WTC11 (cell line): ENCODE measurements around the gene CPT1C. TPM values are rescaled to one million over a fixed set of nuclear protein-coding genes. Genes with fewer than 3 reads are reported as not detected.

Source experiments
- ATAC-seq: fragments of 200-7000 bp; cut with Tn5 transposase; 2 replicates; pipeline ENCODE4 v1.10.0; 2021; ENCODE audit warnings: mild to moderate bottlenecking, moderate library complexity
- CTCF ChIA-PET: fragments of 300-600 bp; sonication (Branson Sonifier 250); formaldehyde crosslinking; loops from one replicate; lab custom pipeline; 2021; ENCODE audit warnings: antibody characterized with exemption; lab: Charles Lee
- POLR2A ChIA-PET: fragments of 350-600 bp; sonication (Branson Sonifier 250); formaldehyde crosslinking; loops from one replicate; lab custom pipeline; 2021; ENCODE audit warnings: antibody characterized with exemption; lab: Charles Lee
- DNase-seq: peaks from one replicate; pipeline ENCODE4 v3.0.0; 2021; ENCODE audit warnings: low spot score
- H3K27ac Mint-ChIP-seq: 2 replicates; pipeline ENCODE4 v1.8.0; 2021; ENCODE audit warnings: mixed read lengths
- H3K27me3 Mint-ChIP-seq: 2 replicates; pipeline ENCODE4 v1.8.0; 2021; ENCODE audit warnings: low read depth, mild to moderate bottlenecking, moderate library complexity, mixed read lengths
- H3K36me3 Mint-ChIP-seq: 2 replicates; pipeline ENCODE4 v1.8.0; 2021; ENCODE audit warnings: mixed read lengths
- H3K4me1 Mint-ChIP-seq: 2 replicates; pipeline ENCODE4 v1.8.0; 2022; ENCODE audit warnings: mixed read lengths
- H3K4me3 Mint-ChIP-seq: 2 replicates; pipeline ENCODE4 v1.8.0; 2021; ENCODE audit warnings: mild to moderate bottlenecking, moderate library complexity, mixed read lengths
- H3K9me3 Mint-ChIP-seq: 2 replicates; pipeline ENCODE4 v1.8.0; 2021; ENCODE audit warnings: mixed read lengths
- ATF1 ChIP-seq: sonication (generic); formaldehyde crosslinking; IDR thresholded peaks from 2 replicates; pipeline ENCODE4 v1.8.1; 2023; ENCODE audit warnings: mild to moderate bottlenecking, moderate library complexity, missing genetic modification reagents
- ATF6 ChIP-seq: sonication (generic); formaldehyde crosslinking; IDR thresholded peaks from 2 replicates; pipeline ENCODE4 v1.8.1; 2023; ENCODE audit warnings: mild to moderate bottlenecking, missing genetic modification reagents
- CBFB ChIP-seq: sonication (generic); formaldehyde crosslinking; IDR thresholded peaks from 2 replicates; pipeline ENCODE4 v1.8.1; 2022; ENCODE audit warnings: mild to moderate bottlenecking, low read depth, missing genetic modification reagents
- ELF4 ChIP-seq: sonication (generic); formaldehyde crosslinking; IDR thresholded peaks from 2 replicates; pipeline ENCODE4 v1.8.1; 2022; ENCODE audit warnings: low read depth, mild to moderate bottlenecking, moderate library complexity, missing genetic modification reagents
- FOXK1 ChIP-seq: sonication (generic); formaldehyde crosslinking; IDR thresholded peaks from 2 replicates; pipeline ENCODE4 v1.8.0; 2022; ENCODE audit warnings: mild to moderate bottlenecking, moderate library complexity, missing genetic modification reagents
- FOXP1 ChIP-seq: sonication (generic); formaldehyde crosslinking; IDR thresholded peaks from 2 replicates; pipeline ENCODE4 v1.8.0; 2022; ENCODE audit warnings: missing genetic modification reagents, mild to moderate bottlenecking, moderate library complexity, borderline replicate concordance
- GRHL2 ChIP-seq: fragments of 250-450 bp; sonication (Bioruptor Pico); IDR thresholded peaks from 2 replicates; pipeline ENCODE4 v1.8.0; 2022; ENCODE audit warnings: mild to moderate bottlenecking, moderate library complexity; ENCODE audit not compliant: insufficient replicate concordance, severe bottlenecking
- HMGA2 ChIP-seq: fragments of 250-450 bp; sonication (Bioruptor Pico); IDR thresholded peaks from 2 replicates; pipeline ENCODE4 v1.4.0; 2021; ENCODE audit warnings: mild to moderate bottlenecking, moderate library complexity
- JUN ChIP-seq: sonication (generic); formaldehyde crosslinking; IDR thresholded peaks from 2 replicates; pipeline ENCODE4 v1.8.0; 2023; ENCODE audit warnings: mild to moderate bottlenecking, missing genetic modification reagents
- NFE2L1 ChIP-seq: sonication (generic); formaldehyde crosslinking; IDR thresholded peaks from 2 replicates; pipeline ENCODE4 v1.8.1; 2023; ENCODE audit warnings: missing genetic modification reagents
- NR2C2 ChIP-seq: sonication (generic); formaldehyde crosslinking; IDR thresholded peaks from 2 replicates; pipeline ENCODE4 v1.8.0; 2022; ENCODE audit warnings: mild to moderate bottlenecking, missing genetic modification reagents
- SP1 ChIP-seq: sonication (generic); formaldehyde crosslinking; conservative IDR thresholded peaks from 2 replicates; pipeline ENCODE4 v1.8.1; 2022; ENCODE audit warnings: missing genetic modification reagents
- TEAD1 ChIP-seq: sonication (generic); formaldehyde crosslinking; IDR thresholded peaks from 2 replicates; pipeline ENCODE4 v1.8.0; 2022; ENCODE audit warnings: mild to moderate bottlenecking, missing genetic modification reagents
- ZBTB21 ChIP-seq: sonication (generic); formaldehyde crosslinking; IDR thresholded peaks from 2 replicates; pipeline ENCODE4 v1.8.1; 2023; ENCODE audit warnings: mild to moderate bottlenecking, missing genetic modification reagents, borderline replicate concordance
- ZNF219 ChIP-seq: sonication (generic); formaldehyde crosslinking; IDR thresholded peaks from 2 replicates; pipeline ENCODE4 v1.8.0; 2023; ENCODE audit warnings: missing genetic modification reagents, mild to moderate bottlenecking, borderline replicate concordance
- ZNF232 ChIP-seq: sonication (generic); formaldehyde crosslinking; IDR thresholded peaks from 2 replicates; pipeline ENCODE4 v1.8.0; 2022; ENCODE audit warnings: mild to moderate bottlenecking, missing genetic modification reagents
- ZNF416 ChIP-seq: fragments of 250-450 bp; sonication (Bioruptor Pico); IDR thresholded peaks from 2 replicates; pipeline ENCODE4 v1.9.0; 2021; ENCODE audit warnings: mild to moderate bottlenecking, inconsistent platforms
- total RNA-seq: library from RNA; stranded (reverse); gene quantifications from 3 replicates; pipeline ENCODE4 v1.2.3, GENCODE V29; 2021
- TF ChIP-seq, protein P1 (sequence below): fragments of 200-600 bp; IDR thresholded peaks from 2 replicates; pipeline ENCODE4 v1.8.0; 2022; ENCODE audit warnings: antibody characterized with exemption
- TF ChIP-seq, protein P2 (sequence below): fragments of 250-450 bp; sonication (Bioruptor Pico); IDR thresholded peaks from 2 replicates; pipeline ENCODE4 v1.9.0; 2021; ENCODE audit warnings: mild to moderate bottlenecking, borderline replicate concordance
- TF ChIP-seq, protein P3 (sequence below): sonication (generic); formaldehyde crosslinking; IDR thresholded peaks from 2 replicates; pipeline ENCODE4 v1.8.1; 2022; ENCODE audit warnings: low read depth, mild to moderate bottlenecking, moderate library complexity, missing genetic modification reagents, borderline replicate concordance
- TF ChIP-seq, protein P4 (sequence below): sonication (generic); formaldehyde crosslinking; IDR thresholded peaks from 2 replicates; pipeline ENCODE4 v1.8.0; 2023; ENCODE audit warnings: missing genetic modification reagents, mild to moderate bottlenecking, borderline replicate concordance

CPT1C gene
- total RNA-seq, 1 experiment from 2014 or later = 74.6 TPM

GRCh38 chr19:49672131-49672919 lies 18.6 kb upstream of the CPT1C start (continued):
- TF ChIP-seq, protein P1, sequence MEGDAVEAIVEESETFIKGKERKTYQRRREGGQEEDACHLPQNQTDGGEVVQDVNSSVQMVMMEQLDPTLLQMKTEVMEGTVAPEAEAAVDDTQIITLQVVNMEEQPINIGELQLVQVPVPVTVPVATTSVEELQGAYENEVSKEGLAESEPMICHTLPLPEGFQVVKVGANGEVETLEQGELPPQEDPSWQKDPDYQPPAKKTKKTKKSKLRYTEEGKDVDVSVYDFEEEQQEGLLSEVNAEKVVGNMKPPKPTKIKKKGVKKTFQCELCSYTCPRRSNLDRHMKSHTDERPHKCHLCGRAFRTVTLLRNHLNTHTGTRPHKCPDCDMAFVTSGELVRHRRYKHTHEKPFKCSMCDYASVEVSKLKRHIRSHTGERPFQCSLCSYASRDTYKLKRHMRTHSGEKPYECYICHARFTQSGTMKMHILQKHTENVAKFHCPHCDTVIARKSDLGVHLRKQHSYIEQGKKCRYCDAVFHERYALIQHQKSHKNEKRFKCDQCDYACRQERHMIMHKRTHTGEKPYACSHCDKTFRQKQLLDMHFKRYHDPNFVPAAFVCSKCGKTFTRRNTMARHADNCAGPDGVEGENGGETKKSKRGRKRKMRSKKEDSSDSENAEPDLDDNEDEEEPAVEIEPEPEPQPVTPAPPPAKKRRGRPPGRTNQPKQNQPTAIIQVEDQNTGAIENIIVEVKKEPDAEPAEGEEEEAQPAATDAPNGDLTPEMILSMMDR = peak; percentile 92
- no peak for TF ChIP-seq ZBTB21 (CRISPR knock-in tag)
- TF ChIP-seq SP1 = 0 out of 2 replicates have a peak, but pooled peaks have one; percentile 43
- TF ChIP-seq ZNF416 (CRISPR knock-in tag) = 0 out of 2 replicates have a peak, but pooled peaks have one; percentile 7
- TF ChIP-seq CBFB = no peak
- no peak for TF ChIP-seq ELF4 (CRISPR knock-in tag)
- no peak for TF ChIP-seq ZNF232 (CRISPR knock-in tag)
- TF ChIP-seq ATF6 (CRISPR knock-in tag) = no peak
- TF ChIP-seq HMGA2 = no peak
- TF ChIP-seq, protein P2, sequence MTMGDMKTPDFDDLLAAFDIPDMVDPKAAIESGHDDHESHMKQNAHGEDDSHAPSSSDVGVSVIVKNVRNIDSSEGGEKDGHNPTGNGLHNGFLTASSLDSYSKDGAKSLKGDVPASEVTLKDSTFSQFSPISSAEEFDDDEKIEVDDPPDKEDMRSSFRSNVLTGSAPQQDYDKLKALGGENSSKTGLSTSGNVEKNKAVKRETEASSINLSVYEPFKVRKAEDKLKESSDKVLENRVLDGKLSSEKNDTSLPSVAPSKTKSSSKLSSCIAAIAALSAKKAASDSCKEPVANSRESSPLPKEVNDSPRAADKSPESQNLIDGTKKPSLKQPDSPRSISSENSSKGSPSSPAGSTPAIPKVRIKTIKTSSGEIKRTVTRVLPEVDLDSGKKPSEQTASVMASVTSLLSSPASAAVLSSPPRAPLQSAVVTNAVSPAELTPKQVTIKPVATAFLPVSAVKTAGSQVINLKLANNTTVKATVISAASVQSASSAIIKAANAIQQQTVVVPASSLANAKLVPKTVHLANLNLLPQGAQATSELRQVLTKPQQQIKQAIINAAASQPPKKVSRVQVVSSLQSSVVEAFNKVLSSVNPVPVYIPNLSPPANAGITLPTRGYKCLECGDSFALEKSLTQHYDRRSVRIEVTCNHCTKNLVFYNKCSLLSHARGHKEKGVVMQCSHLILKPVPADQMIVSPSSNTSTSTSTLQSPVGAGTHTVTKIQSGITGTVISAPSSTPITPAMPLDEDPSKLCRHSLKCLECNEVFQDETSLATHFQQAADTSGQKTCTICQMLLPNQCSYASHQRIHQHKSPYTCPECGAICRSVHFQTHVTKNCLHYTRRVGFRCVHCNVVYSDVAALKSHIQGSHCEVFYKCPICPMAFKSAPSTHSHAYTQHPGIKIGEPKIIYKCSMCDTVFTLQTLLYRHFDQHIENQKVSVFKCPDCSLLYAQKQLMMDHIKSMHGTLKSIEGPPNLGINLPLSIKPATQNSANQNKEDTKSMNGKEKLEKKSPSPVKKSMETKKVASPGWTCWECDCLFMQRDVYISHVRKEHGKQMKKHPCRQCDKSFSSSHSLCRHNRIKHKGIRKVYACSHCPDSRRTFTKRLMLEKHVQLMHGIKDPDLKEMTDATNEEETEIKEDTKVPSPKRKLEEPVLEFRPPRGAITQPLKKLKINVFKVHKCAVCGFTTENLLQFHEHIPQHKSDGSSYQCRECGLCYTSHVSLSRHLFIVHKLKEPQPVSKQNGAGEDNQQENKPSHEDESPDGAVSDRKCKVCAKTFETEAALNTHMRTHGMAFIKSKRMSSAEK = no peak
- TF ChIP-seq ZNF219 (CRISPR knock-in tag) = no peak
- no peak for TF ChIP-seq NR2C2
- TF ChIP-seq, protein P3, sequence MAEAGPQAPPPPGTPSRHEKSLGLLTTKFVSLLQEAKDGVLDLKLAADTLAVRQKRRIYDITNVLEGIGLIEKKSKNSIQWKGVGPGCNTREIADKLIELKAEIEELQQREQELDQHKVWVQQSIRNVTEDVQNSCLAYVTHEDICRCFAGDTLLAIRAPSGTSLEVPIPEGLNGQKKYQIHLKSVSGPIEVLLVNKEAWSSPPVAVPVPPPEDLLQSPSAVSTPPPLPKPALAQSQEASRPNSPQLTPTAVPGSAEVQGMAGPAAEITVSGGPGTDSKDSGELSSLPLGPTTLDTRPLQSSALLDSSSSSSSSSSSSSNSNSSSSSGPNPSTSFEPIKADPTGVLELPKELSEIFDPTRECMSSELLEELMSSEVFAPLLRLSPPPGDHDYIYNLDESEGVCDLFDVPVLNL = no peak
- no peak; the same call in 1 of the 2 replicates for TF ChIP-seq FOXK1 (CRISPR knock-in tag)

- Mint-ChIP-seq H3K9me3 (no peaks in the 10 kb centered on the region), H3K27ac (peak overlapping the region; percentile 100), H3K4me3 (peak overlapping the region; percentile 88), H3K36me3 (peaks cover 16% of the 10 kb centered on the region), H3K4me1 (peaks cover 32% of the 10 kb centered on the region), H3K27me3 (no peaks in the 10 kb centered on the region)
- ATAC-seq (peak; percentile 4), DNase-seq (peak; percentile 73)
- CTCF ChIA-PET = interaction anchor here (0.8 to 10.7 kb wide), 26 partner anchors 9 to 225 kb away, joined by 3 to 108 read pairs (median 4); partner anchors contain the start of genes ADM5, AP2A1, BCL2L12 and CPT1C
- POLR2A ChIA-PET = interaction anchor here (0.5 to 3.4 kb wide), 19 partner anchors 8 to 1021 kb away, joined by 3 to 38 read pairs (median 4); partner anchors contain the start of genes ADM5, AKT1S1, AP2A1 and BCL2L12
- TF ChIP-seq JUN (CRISPR knock-in tag) = no peak
- TF ChIP-seq, protein P4, sequence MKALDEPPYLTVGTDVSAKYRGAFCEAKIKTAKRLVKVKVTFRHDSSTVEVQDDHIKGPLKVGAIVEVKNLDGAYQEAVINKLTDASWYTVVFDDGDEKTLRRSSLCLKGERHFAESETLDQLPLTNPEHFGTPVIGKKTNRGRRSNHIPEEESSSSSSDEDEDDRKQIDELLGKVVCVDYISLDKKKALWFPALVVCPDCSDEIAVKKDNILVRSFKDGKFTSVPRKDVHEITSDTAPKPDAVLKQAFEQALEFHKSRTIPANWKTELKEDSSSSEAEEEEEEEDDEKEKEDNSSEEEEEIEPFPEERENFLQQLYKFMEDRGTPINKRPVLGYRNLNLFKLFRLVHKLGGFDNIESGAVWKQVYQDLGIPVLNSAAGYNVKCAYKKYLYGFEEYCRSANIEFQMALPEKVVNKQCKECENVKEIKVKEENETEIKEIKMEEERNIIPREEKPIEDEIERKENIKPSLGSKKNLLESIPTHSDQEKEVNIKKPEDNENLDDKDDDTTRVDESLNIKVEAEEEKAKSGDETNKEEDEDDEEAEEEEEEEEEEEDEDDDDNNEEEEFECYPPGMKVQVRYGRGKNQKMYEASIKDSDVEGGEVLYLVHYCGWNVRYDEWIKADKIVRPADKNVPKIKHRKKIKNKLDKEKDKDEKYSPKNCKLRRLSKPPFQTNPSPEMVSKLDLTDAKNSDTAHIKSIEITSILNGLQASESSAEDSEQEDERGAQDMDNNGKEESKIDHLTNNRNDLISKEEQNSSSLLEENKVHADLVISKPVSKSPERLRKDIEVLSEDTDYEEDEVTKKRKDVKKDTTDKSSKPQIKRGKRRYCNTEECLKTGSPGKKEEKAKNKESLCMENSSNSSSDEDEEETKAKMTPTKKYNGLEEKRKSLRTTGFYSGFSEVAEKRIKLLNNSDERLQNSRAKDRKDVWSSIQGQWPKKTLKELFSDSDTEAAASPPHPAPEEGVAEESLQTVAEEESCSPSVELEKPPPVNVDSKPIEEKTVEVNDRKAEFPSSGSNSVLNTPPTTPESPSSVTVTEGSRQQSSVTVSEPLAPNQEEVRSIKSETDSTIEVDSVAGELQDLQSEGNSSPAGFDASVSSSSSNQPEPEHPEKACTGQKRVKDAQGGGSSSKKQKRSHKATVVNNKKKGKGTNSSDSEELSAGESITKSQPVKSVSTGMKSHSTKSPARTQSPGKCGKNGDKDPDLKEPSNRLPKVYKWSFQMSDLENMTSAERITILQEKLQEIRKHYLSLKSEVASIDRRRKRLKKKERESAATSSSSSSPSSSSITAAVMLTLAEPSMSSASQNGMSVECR (CRISPR knock-in tag) = peak; percentile 60; the same call in 1 of the 2 replicates
- TF ChIP-seq NFE2L1 (CRISPR knock-in tag) = no peak
- no peak for TF ChIP-seq ATF1 (CRISPR knock-in tag)
- peak; percentile 69; the same call in 1 of the 2 replicates for TF ChIP-seq TEAD1 (CRISPR knock-in tag)
- no peak for TF ChIP-seq NR2C2
- TF ChIP-seq ZNF232 (CRISPR knock-in tag) = no peak
- TF ChIP-seq SP1 = peak; percentile 49; the same call in 1 of the 2 replicates
- no peak for TF ChIP-seq ZBTB21 (CRISPR knock-in tag)
- TF ChIP-seq FOXP1 (CRISPR knock-in tag) = no peak
- TF ChIP-seq GRHL2 = no peak
Measured at GRCh38 chr19:49676136-49676783, 14.7 kb upstream of the CPT1C start.
